ENCODE measurements around the gene ATP5F1C.
"Not testable (repeated sequence)": the region's sequence is repeated elsewhere in the genome, so short reads cannot be mapped to it uniquely, and the experiment has no call there.

ATP5F1C gene

GRCh38 chr10:7794251-7795026, 6.5 kb downstream of the ATP5F1C start:
- no peak for DNase-seq

- no peak for DNase-seq
These were observed 7.6 kb downstream of the ATP5F1C start for GRCh38 chr10:7795605-7796004.

GRCh38 chr10:7797582-7797981, 9.6 kb downstream of the ATP5F1C start:
- DNase-seq = no peak

DNA sequence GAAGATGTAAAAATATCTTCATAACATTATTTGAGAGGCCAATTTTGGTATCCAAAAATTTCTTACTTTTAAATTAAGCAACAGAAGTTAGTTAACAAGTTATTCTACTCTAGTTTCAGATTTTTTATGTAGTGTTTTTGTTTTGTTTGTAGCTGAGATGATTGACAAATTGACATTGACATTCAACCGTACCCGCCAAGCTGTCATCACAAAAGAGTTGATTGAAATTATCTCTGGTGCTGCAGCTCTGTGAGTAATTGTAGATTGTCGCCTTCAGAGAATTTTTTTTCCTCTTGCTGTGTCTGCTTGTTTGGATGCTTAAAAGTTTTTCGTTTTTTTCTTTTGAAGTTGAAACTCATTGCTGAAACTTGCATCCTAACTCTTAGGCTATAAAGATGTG, 14.6 kb downstream of the ATP5F1C start:
- no peak for DNase-seq

DNA sequence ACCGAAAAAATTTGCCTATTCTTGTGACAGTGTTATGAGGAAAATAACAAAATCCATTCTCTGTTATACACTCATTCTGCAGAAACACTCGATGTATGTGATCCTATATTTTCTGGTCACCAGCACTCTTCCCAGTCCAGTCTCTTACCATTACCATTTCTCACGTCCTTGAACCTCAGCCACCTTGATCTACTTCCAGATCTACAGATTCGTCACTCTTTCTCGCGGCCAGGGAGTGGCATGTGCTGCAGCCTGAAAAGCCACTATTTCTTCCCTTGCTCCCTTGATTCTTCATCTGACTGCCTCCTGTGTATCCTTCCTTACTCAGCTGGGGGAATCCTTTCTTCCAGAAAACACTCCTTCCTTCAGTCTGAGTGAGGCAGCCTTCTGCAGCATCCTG, 16.2 kb downstream of the ATP5F1C start:
- DNase-seq = no peak

GRCh38 chr10:7804741-7805140, 16.8 kb downstream of the ATP5F1C start:
- DNase-seq = no peak

DNA sequence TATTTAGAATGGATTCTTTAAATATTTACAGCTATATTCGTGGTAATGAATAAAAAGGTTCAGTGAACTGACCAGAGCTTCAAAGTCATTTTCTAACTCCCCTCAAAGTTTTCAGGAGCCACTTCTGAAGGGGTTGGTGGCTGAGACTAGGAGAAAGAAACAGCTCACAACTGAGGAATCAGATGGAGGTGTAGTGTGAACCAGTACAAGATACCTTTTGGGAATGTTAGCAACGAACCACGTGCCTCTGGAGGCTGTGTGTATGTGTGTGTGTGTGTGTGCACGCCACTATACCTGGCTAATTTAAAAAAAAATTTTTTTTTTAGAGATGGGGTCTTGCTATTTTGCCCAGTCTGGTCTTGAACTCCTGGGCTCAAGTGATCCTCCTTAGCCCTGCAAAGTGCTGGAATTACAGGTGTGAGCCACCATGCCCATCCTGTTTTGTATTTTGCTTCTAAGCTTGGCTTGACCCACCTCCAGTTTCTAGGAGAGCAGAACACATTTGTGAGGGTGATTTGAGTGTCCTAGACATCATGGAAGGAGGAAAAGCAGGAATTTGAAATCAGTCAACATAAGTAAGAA, 20.8 kb downstream of the ATP5F1C start:
- DNase-seq = no peak

DNA sequence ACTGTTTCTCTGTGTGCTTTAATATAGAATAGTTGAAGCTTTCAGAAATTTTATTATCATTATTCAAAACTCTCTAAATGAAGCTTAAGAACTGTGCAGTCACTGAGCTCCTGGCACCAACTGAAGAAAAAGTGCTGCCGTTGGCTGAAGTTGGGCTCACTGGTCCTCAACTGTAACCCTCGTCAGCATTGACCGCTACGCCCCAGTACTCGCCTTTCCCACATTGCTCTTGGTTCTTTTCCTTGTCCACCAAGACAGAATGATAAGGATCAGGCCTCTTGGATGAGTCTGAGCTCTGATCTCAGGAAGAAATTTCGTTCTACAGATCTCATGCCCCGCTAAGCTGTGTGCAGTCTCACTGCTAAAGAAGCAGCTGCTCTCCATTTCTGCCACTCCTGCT, 22.5 kb downstream of the ATP5F1C start:
- no peak for DNase-seq

DNA sequence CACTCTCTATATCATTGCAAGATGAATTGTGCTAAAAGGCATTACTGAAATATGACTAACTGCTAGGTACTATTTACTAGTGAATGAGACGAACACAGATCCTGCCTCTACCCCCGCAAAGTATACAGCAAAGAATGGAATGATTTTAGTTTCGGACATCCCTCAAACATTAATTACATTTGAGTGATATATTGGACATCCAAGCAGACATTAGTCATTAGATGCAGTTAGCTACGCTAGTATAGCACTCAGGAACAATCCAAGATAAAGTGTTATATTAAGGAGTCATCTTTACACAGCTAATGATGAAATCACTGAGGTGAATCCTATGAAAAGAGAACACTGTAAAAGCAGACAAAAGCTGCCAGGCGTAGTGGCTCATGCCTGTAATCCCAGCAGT, 23.0 kb downstream of the ATP5F1C start:
- no peak for DNase-seq

DNA sequence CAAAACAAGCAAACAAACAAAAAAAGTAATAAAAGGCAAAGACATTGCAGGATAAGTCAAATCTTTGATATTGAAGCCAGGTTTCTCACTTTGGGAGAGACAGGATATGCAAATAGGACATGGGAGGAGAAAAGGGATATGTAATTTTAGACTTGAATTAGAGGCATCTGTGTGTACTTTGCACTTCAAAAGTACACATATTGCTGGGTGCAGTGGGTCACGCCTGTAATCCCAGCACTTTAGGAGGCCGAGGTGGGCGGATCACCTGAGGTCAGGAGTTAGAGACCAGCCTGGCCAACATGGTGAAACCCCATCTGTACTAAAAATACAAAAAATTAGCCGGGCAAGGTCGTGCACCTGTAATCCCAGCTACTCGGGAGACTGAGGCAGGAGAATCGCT, 23.8 kb downstream of the ATP5F1C start:
- DNase-seq = not testable (repeated sequence)

GRCh38 chr10:7813481-7813880, 25.5 kb downstream of the ATP5F1C start:
- no peak for DNase-seq

GRCh38 chr10:7817576-7817975, 29.6 kb downstream of the ATP5F1C start:
- no peak for DNase-seq

- DNase-seq = no peak
These were observed 30.0 kb downstream of the ATP5F1C start for GRCh38 chr10:7817984-7818294.

DNA sequence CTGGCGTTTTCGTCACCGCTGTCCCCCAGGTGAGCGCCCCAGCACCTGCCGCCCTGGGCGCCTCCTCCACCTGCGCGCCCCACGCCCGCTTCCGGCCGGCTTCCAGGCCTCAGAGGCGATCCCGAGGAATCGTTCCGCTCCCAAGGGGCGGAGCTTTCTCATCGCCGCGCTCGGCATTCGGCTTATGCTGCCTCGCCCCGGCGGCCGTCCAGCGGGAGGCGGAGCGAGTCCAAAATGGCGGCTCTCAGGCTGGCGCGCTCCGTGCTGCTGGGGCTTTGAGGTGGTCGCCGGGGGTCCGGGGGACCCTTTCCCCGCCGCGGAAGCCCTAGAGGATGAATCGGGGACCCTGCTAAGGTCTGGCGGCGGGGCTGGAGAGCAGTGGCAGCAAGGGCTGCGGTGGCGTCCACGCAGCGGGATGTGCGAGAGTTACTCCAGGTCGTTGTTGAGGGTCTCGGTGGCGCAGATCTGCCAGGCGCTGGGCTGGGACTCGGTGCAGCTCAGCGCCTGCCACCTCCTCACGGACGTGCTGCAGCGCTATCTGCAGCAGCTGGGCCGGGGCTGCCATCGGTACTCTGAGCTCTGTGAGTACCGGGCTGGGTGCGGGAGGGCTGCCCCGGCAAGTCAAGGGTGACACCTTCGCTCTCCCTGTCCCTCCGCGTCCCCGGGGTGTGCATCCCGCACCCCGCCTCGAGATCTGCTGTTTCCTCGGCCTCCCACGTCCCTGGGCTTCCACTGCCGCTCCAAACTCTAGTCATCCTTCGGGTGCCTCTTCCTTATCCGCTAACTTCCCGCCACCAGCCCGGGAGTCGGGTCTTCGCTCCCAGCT, 30.5 kb downstream of the ATP5F1C start, which contains the start of gene TAF3:
TAF3 (plus strand) TSS at position 211 of the 826 bp plus-strand sequence; CDS start at position 416, 205 bp downstream.
- peak; percentile 50 to 87 for DNase-seq

GRCh38 chr10:7819121-7819460, 31.1 kb downstream of the ATP5F1C start:
- DNase-seq = no peak

DNA sequence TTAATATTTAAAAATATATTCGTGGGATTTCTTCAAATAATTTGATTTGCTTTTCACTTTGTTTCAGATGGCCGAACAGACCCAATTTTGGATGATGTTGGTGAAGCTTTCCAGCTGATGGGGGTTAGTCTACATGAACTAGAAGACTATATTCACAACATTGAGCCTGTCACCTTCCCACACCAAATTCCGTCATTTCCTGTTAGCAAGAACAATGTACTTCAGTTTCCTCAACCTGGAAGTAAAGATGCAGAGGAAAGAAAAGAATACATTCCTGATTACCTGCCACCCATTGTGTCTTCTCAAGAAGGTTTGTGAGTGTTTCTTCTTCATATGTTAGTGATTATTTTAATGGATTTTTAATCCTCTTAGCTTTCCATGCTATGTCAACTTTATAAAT, 36.3 kb downstream of the ATP5F1C start:
- no peak for DNase-seq

DNA sequence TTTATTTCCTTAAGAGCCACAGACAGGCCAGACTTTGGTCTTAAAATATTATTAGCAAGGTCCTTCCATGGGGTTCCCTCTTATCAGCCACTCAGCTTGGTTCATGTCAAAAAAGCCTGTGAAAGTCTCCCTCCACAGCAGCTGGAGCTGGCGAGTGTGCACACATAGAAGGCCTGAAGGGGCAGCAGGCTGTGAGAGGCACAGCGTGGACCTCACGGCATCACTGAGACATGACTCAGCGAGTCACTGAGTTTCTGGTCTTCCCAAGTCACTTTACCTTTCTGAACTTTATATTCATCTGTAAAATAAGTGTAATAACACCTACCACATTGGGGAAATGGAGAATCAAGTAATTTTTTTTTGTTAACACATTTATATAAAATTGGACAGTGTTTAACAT, 39.0 kb downstream of the ATP5F1C start:
- DNase-seq = no peak

DNA sequence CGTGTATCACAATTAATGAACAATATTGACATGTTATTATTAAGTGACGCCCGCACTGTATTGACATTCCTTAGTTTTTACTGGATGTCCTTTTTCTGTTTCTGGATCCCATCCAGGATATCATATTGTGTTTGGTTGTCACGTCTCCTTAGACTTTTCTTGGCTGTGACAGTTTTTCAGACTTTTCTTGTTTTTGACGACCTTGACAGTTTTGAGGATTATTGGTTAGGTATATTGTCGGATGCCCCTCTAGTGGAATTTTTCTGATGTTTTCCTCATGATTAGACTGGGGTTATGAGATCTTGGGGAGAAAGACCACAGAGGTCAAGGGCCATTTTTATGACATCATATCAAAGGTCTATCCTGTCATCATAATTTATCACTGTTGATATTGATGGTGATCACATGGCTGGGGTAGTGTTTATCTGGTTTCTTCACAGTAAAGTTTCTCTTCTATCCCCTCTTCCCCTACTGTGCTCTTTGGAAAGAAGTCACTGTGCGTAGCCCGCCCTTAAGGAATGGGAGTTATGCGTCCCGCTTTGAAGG, 41.4 kb downstream of the ATP5F1C start:
- DNase-seq = no peak

- no peak for DNase-seq
These were observed 44.1 kb downstream of the ATP5F1C start for GRCh38 chr10:7832060-7832459.

DNA sequence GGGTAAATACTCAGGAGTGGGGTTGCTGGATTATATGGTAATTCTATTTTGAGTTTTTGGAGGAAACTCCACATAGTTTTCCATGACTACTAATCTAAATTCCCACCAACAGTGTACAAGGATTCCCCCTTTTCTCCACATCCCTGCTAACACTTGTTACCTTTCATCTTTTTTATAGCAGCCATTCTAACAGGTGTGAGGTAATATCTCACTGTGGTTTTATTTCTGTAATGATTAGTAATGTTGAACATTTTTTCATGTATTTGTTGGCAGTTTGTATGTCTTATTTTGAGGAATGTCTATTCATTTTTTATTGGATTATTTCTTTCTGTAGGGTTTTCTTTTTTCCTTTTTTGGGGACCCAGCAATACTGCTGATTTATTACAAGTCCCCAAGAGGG, 45.2 kb downstream of the ATP5F1C start:
- no peak for DNase-seq

GRCh38 chr10:7834262-7834661, 46.3 kb downstream of the ATP5F1C start:
- DNase-seq = no peak

DNA sequence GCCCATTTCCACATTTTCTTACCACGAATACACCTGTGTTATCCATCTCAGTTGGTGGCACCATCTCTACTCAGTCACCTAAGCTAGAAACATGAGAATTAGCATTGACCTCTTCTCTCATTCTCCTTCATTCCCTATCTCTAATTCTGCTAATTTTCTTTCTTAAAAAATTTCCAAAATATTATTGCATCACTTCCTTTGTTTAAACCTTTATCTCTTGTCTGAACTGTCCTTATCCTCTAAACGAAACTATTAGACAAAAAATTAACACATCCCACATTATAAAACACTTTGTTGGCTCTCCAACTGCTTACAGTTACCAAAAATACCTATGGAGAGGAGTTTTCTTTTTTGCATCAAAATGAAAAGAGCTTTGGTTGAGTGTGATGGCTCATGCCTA, 48.6 kb downstream of the ATP5F1C start:
- DNase-seq = no peak

DNA sequence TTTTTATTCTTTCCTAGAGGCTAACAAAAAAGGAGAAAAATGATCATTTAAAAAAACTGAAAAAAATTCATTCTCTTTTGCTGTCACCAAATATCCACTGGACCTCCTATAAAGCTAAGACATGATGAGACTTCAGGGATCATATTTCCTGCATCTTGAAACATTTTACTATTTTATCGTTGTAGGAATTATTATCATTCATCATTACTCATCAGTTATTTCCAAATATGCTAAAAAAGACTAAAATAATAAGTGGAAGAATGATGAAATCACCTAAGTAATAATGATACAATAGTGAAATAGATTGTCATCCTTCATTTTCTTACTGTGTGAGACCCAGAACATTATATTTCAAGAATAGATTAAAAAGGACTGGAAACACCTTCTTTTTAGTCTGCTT, 58.6 kb downstream of the ATP5F1C start:
- no peak for DNase-seq

Data from NCI-H187 (cell line).